HPDE6-E6E7 (cell line): Measurements from ENCODE around the gene KCNIP1.

Experiments
- DNase-seq: peaks from one replicate; pipeline ENCODE4 v3.0.0; 2011; ENCODE audit warnings: missing footprints; ENCODE audit errors: extremely low spot score

KCNIP1 gene

GRCh38 chr5:170628691-170629565 is 125.1 kb downstream of the KCNIP1 start:
- DNase-seq: no peak

GRCh38 chr5:170629566-170630175 is 125.9 kb downstream of the KCNIP1 start:
- DNase-seq: no peak

DNA sequence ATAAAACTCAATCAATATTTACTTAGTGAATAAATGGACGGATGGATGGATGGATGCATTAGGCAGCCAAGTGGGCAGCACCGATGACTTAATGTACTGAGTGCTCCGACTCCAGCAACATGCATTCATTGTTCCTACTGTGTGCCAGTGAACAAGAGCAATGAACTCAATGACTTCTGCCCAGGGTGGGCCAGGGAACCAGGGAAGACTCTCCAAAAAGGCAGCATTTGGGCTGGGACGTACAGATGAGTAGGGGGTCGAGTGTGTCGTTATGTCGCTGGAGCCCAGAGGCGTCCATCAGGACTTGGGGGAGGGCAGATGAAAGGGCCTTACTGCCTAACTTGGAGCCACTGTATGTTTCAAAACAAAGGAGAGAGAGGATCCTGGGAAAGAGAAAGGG is 126.4 kb downstream of the KCNIP1 start:
- DNase-seq: no peak

GRCh38 chr5:170630711-170631141 is 126.9 kb downstream of the KCNIP1 start:
- DNase-seq: no peak

- no peak for DNase-seq
These were observed 127.8 kb downstream of the KCNIP1 start for GRCh38 chr5:170631466-170632195.

DNA sequence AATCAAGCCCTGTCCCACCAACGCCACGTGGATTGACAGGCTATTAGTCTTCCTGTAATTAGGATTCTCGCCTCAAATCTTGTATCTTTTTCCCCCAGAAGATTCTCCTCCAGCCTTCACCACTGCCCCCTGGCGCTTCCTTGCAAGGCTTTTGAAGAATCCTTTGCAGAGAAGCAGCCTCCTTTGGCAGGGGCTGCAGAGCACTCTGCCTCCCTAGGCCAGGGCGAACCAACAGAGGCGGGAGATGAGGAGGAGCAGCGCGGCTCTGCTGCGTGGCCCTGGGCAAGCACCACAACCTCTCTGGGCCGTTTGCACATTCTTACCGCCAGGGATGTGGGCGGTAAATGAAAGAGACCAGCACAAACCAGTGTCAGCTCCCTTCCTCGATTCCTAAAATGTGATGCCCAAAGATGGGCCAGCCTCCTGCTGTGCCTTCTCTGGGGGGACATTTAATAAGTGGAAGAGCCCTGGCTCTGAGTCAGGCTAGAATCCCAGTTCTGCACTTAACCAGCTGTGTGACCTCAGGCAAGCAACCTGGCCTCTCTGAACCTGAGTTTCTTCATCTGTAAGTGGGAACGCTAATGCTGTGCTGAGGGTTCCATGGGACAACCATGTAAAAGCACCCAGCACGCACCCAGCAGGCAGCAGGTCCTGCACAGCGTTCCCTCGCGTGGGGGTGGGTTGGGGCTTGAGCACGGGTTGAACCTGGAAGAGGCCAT is 128.6 kb downstream of the KCNIP1 start:
- no peak for DNase-seq

DNA sequence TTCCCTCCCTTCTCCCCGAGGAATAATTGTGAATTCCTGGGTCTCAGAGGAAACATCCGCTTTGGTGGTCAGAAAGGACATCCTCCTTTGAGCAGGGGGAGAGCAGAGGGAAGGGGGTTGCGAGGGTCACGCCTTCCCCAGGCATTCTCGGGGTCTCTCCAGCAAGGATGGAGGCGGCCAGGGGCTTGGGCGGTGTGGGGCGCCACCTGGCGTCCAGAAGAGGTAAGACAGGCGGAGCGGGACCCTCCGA is 129.1 kb downstream of the KCNIP1 start:
- peak; percentile 29 for DNase-seq

DNA sequence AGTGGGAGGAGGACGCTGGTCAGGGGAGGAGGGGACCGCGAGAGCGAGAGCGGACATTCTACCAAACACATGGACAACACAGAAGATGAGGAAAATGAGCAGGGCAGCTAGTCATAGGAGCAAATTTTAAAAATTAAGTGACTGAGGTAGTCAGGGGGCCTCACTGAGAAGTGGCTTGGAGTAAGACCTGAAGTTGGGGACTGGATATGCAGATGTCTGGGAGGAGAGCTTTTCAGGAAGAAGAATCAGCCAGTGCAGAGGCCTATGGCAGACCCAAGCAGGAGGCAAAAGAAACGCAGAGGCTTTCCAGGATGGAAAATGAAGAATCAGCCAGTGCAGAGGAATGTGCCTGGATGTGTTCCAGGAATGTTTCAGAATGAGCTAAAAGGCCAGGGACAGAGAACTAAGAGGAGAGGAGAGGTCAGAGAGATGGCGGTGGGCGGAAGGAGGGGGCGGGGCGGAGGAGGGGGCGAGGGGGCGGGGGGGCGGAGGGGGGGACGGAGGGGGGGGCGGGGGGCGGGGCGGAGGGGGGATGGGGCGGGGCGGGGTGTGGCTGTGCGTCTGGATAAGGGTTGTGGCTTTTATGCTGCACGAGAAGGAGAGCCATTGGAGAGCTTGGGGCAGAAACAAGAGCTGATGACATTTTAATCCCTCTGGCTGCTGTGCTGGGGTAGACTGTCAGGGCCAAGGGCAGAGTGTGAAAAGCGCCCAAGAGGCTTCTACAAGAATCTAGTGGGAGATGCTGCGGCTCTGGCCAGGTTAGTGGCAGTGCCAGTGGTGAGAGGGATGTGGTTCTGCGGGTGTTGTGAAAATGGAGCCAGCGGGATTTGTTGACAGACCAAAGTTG is 129.6 kb downstream of the KCNIP1 start:
- peak; percentile 25 for DNase-seq

GRCh38 chr5:170634256-170634990 is 130.6 kb downstream of the KCNIP1 start:
- DNase-seq: no peak

- no peak for DNase-seq
These were observed 131.9 kb downstream of the KCNIP1 start for GRCh38 chr5:170635706-170636105.

GRCh38 chr5:170636206-170636605 is 132.4 kb downstream of the KCNIP1 start:
- DNase-seq: no peak

- DNase-seq: no peak
These were observed 133.1 kb downstream of the KCNIP1 start for GRCh38 chr5:170636801-170637477.

DNA sequence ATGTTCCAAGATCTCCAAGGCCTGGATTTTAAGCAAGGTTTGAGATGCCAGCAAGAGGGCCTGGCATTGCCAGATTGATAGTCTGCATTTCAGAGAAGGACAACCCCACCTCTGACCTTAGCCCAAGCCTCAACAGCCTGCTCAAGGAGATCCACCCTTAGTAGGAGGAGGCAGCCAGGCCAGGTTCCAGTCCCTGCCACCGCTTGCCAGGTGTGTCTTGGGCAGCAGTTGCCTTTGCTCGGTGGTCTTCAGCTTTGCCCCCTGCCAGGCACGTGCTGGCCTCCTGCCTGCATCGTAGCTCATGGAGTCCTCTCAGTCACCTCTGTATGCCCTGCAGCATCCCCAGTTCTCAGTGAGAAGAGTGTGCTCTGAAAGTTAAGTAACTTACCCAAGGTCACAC is 134.2 kb downstream of the KCNIP1 start:
- DNase-seq: no peak

DNA sequence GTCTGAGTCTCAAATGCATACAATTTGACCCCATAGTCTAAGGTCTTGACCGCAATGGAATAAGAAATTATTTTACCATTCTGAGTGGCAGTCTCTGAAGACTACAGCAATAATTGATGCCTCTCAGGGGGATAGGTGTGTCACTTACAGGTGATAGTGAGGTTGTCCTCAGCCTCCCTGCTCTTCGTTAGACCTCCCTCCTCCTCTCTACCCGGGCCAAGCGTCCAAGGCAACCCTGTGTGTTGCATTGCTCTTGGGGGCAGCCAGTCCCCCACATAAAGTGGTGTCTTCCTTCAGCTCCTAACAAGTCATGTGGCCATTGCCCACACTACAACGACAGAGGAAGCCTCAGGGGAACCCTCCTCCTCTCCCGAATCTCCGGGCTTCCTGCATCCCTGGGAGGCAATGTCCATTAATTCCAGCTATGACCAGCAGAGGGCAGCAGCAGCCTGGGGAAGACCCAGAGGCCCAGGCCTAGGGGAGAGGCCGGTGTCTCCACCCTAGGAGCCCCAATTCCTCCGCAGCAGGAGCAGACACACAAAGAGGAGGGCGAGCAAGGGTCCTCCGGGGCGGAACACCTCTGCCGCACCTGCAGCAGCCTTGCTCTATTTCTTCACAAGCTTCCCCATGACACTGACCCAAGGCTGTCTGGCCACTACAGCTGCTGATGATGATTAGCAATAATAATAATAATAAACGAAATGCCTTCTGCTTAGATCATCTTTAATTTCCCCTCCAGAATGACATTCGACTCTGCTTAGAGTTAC is 134.8 kb downstream of the KCNIP1 start:
- DNase-seq: peak; percentile 61

- no peak for DNase-seq
These were observed 135.6 kb downstream of the KCNIP1 start for GRCh38 chr5:170639221-170639925.

GRCh38 chr5:170640731-170641588 is 137.1 kb downstream of the KCNIP1 start:
- DNase-seq: no peak

GRCh38 chr5:170641589-170642031 is 137.8 kb downstream of the KCNIP1 start:
- DNase-seq: no peak
